ENCODE results near the gene TNRC6C.

DNA sequence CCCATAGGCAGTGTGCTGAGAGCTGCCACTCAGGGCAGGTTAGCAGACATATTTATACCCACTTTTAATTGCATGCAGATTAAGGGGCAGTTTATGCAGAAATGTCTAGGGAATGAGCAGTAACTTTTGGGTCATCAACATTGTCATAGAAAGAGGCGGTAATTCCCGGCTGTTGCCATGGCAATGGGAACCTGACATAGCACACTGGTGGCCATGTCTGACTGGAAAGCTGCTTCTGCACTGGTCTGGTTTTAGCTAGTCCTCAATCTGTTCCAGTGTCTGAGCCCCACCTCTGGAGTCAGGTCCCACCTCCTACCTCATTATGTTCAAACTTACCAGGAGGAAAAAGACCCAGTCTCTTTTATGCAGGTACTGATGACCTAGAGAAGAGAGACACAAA is 31.5 kb upstream of the TNRC6C start:
- TF ChIP-seq, protein P1, sequence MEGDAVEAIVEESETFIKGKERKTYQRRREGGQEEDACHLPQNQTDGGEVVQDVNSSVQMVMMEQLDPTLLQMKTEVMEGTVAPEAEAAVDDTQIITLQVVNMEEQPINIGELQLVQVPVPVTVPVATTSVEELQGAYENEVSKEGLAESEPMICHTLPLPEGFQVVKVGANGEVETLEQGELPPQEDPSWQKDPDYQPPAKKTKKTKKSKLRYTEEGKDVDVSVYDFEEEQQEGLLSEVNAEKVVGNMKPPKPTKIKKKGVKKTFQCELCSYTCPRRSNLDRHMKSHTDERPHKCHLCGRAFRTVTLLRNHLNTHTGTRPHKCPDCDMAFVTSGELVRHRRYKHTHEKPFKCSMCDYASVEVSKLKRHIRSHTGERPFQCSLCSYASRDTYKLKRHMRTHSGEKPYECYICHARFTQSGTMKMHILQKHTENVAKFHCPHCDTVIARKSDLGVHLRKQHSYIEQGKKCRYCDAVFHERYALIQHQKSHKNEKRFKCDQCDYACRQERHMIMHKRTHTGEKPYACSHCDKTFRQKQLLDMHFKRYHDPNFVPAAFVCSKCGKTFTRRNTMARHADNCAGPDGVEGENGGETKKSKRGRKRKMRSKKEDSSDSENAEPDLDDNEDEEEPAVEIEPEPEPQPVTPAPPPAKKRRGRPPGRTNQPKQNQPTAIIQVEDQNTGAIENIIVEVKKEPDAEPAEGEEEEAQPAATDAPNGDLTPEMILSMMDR (conservative IDR thresholded peaks at IDR 0.05) = no peak
- TF ChIP-seq ZFX (IDR thresholded peaks at IDR 0.05) = no peak
